Effector CD8-positive, alpha-beta T cell (primary cell): Measurements from ENCODE around the gene PEX7.
"Not testable (repeated sequence)": the region's sequence is repeated elsewhere in the genome, so short reads cannot be mapped to it uniquely, and the experiment has no call there.

ENCODE experiments used
- DNase-seq: peaks from one replicate; lab custom pipeline; 2025; lab: John Stamatoyannopoulos, UW

Gene PEX7

DNA sequence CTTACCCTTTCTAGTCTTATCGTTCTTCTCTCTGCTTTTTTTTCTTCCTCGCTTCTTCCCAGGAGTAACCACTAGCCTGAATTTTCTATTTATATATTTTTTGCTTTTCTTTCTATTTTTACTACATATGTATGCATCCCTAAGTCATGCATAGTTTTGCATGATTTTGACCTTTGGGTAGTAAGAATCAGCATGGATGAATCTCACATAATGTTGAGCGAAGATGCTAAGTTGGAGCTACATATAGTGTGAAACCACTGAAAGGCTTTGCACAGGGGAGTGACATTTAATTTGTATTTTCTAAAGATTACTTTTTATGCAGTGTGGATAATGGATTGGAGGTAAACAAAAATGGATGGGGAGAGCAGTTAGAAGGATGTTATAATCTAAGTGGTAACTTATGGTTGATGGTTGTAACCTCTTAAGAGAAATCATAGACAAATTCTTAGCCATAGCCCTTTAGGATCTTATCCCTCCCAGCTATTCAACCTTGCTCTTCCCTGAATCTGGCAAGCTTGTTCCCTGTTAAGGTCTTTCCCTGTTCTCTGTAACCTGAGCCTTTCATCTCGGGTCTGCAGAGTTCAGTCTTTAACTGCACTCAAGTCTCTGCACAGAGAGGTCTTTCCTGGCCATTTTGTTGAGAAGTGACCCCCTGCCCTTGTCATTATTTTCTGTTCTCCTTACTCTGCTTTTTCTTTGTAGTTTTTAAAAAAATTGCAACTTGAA lies 18.0 kb downstream of the PEX7 start:
- DNase-seq: no peak

DNA sequence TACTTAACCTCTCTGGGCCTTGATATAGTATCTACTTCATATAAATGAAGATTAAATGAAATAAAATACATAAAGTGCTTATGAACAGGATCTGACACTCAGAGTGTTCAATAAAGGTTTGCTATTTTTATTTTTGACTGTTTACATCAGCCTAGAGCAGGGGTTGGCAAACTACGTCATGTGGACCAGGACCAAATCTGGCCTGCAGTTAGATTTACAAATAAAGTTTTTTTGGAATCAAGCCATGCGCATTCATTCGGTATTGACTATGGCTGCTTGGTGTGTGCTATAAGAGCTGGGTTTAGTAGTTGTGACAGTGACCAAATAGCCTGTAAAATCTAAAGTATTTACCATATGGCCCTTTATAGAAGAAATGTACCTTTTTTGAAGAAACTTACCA lies 20.8 kb downstream of the PEX7 start:
- DNase-seq: no peak

DNA sequence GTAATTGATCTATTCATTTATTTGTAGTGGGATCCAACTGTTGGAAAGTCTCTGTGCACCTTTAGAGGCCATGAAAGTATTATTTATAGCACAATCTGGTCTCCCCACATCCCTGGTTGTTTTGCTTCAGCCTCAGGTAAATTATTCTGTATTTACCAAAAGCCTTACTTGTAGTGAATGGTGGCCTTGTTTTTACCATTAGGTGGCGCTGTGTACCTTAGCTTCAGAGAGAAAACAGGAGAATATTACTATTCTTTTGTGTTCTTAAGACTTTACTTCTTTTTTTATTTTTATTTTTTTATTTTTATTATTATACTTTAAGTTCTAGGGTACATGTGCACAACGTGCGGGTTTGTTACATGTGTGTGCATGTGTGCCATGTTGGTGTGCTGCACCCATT lies 23.7 kb downstream of the PEX7 start:
- no peak for DNase-seq

DNA sequence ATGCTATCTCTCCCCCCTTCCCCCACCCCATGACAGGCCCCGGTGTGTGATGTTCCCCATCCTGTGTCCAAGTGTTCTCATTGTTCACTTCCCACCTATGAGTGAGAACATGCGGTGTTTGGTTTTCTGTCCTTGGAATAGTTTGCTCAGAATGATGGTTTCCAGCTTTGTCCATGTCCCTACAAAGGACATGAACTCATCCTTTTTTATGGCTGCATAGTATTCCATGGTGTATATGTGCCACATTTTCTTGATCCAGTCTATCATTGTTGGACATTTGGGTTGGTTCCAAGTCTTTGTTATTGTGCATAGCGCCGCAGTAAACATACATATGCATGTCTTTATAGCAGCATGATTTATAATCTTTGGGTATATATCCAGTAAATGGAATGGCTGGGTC lies 24.1 kb downstream of the PEX7 start:
- DNase-seq: not testable (repeated sequence)

DNA sequence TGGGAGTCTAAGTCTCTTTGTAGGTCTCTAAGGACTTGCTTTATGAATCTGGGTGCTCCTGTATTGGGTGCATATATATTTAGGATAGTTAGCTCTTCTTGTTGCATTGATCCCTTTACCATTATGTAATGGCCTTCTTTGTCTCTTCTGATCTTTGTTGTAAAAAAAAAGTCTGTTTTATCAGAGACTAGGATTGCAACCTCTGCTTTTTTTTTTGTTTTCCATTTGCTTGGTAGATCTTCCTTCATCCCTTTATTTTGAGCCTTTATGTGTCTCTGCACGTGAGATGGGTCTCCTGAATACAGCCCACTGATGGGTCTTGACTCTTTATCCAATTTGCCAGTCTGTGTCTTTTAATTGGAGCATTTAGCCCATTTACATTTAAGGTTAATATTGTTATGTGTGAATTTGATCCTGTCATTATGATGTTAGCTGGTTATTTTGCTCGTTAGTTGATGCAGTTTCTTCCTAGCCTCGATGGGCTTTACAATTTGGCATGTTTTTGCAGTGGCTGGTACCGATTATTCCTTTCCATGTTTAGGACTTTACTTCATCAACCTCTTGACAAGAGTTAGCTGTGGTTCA lies 27.7 kb downstream of the PEX7 start:
- DNase-seq: not testable (repeated sequence)

DNA sequence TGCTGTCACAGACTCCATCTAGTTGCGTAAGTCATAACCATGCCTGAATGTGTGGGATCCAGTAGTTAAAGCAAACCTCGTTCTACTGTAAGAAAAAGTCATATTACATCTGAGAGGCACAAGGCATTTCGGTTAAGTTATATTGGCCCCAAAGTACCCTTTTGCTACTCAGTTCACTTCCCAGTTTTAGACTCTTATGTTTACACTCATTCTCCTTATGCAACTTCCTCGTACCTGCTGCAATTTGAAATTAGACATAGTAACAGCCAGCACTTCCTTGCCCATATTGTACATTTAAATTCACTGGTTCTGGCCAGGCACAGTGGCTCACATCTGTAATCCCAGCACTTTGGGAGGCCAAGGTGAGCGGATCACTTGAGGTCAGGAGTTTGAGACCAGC lies 37.0 kb downstream of the PEX7 start:
- no peak for DNase-seq

DNA sequence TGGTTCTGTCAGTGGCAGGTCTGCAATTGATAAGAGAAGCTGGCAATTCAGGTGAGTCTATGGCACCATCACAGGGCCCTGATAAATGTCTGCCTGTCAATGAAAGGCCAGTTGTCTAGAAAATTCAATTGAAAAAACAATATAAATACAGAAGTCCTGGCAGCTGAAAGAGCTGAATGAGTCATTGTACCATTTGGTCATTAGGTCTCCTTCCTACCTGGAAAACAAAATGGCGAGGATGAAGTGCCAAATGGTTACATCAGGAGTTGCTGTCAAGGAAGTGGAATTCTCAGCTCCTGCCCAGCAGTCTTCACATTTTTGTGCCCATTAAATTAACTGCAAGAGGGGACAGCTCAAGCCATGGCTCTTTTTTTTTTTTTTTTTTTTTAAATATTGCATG lies 37.7 kb downstream of the PEX7 start:
- DNase-seq: no peak

DNA sequence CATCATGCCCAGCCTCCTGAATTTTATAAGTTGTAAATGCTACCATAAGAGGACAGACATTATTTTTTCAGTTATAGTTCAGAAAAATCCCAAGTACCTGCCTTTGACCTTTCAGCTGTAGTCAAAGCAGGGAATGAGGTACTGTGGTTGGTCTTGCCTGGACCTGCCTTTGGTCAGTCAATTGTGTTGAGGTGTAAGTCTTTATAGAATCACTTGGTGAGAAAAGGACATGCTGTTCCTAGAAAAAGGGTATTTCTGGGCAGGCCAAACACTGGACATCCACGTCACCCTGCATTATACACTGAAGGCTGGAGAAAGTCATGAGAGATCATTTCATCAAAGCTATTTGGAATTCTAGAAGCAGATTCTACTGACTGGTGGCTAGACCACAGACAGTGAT lies 40.3 kb downstream of the PEX7 start:
- DNase-seq: no peak

DNA sequence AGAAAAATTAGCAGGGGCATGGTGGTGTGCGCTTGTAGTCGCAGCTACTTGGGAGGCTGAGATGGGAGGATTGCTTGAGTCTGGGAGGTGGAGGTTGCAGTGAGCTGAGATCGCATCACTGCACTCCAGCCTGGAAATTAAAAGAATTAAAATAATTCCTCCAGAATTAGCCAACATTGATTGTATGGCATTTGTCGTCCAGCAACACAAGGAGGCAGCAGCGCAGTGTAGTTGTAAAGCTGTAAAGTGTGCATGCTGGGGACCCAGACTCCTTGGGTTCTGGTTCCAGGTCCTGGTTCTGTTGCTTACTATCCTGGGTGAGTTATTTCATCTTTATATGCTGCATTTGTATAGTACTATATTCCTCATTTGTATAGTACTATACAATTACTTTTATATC lies 41.4 kb downstream of the PEX7 start:
- no peak for DNase-seq

DNA sequence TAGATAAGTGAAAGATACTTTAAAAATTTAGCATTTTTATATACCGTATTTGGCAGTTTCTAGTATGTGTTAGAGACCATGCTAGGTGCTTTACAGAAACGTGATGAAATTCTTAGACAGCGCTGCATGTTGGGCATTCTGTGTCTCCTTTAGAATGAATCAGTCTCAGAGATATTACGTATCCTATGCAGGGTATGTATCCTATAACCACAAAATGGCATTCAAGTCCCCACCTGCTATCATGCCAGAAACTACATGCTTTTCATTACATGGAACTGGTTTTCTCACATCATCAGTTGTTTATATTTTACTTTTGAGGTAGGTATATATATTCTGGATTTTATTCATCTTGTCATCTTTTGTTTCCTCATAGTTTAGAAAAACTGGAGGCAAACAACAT lies 42.3 kb downstream of the PEX7 start:
- DNase-seq: no peak

DNA sequence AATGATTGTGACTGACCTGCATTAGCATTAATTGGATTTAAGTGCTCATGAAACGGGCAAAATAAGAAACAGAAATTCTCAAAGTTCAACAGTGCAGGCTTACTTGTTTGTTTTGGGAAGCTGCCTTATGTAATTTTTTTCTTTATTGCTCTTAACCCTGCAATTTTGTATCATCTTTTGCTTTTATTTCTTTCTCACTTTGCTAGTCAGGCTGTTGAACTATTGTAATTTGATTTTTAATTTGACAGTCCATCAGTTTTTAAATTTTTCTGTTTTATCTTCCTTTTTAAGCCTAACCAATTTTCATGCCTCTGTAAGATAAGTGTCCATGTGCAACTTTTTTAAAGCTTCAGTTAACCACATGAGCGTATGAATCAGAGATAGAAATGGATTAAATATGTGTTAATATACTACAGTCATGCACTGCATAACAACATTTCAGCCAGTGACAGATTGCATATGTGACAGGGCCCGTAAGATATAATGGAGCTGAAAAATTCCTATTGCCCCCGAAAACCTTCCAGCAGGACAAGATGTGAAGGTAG lies 44.6 kb downstream of the PEX7 start:
- DNase-seq: no peak

DNA sequence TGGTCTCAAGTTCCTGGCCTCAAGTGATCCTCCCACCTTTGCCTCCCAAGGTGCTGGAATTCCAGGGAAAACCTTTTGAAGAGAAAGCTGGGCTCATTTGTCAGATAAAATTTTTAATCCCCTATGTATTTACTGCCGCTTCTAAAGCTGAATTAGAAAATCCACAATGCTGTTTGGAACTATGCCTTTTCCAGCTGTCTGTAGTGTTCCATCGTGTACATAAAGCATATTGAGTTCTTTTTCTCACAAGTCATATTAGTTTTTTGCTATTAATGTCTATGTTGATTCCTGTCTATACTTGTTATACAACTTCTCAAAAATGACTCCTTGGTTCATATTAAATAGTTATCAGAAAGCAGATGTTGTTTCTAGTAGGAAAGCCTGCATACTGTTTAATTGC lies 47.1 kb downstream of the PEX7 start:
- no peak for DNase-seq

DNA sequence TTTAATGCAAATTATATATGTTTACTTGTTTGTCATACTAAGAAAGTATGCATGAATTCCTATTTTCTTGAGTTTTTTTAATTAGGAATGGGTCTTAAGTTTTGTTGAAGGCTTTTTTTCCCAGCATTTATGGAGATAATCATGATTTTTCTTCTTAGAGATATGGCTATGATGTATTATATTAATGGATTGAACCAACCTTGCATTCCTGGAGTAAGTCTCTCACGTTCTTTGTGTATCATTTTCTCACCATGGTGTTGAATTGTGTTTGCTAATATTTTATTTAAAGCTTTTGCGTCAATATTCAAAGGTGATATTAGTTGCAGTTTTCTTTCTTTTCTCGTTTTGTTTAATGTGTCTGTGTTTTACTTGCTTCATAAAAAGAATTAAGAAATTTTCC lies 51.4 kb downstream of the PEX7 start:
- no peak for DNase-seq

DNA sequence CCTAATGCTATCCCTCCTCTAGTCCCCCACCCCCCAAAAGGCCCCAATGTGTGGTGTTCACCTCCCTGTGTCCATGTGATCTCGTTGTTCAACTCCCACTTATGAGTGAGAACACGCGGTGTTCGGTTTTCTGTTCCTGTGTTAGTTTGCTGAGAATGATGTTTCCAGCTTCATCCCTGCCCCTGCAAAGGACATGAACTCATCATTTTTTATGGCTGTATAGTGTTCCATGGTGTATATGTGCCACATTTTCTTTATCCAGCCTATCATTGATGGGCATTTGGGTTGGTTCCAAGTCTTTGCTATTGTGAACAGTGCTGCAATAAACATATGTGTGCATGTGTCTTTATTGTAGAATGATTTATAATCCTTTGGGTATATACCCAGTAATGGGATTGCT lies 54.1 kb downstream of the PEX7 start:
- DNase-seq: not testable (repeated sequence)

DNA sequence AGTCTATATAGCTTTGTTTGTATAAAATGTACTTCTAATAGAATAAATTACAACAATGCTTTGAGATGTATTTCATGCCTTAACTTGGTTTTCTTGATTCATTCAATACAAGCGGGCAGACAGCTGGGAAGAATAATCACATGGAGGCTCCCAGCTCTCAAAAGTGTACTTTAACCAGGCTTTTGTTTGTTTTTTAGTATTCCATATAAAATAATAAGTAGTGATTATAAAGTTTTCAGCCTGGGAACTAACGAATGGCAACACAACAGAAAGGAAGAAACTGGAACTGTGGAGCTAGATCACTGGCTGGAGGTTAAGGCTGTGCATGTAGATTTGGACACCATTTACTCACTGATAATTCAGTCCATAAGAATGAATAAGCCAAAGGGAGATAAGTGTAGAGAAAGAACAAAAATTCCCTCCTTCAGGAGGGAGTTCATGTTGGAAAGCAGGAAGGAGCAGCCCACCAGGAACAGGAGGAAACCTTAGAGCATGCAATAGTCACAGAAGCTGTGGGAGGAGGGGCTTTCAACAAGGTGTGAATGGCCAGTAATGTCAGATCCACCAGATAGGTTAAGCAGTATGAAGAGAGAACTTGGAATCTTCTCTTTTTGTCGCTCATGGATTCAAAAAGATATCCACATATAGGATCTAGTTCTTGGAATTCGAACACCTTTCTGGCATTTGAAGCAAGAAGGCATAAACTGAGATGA lies 58.5 kb downstream of the PEX7 start:
- no peak for DNase-seq

DNA sequence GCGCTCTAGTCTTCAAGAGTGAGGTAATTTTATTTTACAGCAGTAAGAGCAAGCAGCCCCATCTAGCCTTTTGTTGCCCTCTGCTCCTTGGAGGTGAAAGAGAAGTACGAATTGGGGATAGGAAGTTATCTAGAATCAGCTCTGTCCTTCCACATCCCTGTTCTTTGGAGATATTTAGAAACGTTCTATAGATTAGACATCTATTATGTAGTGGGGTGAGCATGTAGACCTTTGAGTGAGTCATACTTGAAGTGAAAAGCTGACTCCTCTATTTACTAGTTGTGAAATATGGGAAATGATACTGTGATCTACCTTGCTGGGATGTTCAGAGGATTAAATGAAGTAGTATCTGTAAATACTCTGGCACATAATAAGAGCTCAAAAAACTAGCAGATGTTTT lies 63.7 kb downstream of the PEX7 start:
- no peak for DNase-seq

DNA sequence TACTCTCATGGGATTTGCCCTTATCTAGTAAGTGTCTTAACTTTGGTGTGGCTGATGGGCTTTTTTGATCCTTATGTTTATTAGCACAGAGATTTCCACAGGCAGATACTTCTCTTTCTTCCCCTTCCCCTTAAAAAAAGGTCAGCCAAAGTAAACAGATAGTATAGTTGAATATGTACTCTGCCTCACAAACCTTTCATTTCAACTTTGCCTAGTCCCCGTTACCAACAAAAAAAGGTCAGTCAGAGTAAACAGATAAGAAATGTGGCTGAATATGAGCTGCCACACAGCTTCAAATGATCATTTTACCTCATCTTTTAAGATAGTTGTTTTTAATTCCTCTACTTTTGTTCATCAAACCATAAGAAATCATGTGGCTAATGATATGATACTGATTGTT lies 65.6 kb downstream of the PEX7 start:
- no peak for DNase-seq

DNA sequence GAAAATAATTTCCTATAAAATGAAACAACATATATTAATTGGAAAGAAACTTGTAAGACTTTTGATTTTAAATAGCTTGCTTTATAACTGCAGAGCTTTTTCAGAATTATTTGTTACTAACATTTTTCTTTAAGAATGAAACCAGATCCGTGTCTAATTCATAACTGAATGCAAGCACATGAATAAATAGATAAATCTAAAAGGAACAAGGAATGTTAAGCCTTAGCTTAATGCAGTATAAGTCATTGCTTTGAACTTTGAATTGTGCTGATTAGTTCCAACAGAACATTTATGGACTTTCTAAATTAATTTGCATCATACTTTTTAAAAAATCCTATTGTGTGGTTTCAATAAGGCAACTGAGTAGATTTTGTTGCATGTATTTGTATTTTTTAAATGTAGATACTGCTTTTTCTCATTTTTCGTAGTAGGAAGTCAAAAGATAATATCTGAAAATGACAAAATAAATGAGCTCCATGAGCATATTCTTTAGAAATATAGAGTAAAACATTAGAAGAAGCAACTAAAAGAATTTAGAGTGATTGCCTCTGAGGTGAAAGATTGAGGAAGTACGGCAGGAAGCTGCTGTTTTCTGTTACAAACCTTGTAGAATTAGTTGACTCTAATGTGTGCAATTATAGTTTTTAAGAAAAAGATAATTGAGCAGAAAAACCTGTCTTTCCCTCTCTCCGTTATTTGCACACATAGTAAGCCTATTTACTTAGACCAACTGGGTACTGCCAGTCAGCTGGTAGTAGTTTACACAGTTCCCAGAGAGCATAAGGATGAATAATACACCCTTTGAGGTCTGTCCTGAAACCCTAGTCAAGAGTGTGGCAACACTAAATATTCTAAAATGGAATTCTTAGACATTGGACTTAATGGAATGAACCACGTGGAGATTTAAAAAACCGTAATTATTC lies 67.1 kb downstream of the PEX7 start:
- no peak for DNase-seq

DNA sequence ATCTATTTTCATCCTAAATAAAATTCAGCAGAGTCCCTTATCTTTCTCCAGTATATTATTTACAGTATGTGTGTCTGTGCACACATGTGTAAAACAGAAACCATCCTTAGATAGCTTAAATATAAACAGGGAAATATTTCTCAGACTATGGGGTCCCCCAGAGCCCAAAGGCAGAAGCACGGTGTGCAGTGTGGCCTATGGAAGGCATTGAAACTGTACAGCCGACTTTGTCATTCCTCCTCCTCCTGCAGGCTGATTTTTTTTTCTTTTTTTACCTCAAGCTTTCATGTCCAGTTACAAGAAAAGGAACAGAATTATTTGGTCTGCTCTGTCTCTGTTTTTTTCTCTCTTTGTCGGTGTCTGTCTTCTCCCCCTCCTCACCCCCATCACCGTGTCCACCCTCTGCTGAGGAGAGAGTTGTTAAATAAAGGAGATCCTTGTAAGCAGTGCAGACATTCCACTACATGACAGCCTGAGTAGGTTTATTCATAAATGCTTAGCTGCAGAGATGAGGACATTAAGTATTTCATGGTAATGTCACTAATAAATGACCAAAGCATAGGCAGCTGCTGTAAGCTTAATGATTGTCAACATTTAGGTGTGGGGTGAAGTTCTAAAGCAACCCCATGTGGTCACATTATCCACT lies 67.9 kb downstream of the PEX7 start:
- no peak for DNase-seq

DNA sequence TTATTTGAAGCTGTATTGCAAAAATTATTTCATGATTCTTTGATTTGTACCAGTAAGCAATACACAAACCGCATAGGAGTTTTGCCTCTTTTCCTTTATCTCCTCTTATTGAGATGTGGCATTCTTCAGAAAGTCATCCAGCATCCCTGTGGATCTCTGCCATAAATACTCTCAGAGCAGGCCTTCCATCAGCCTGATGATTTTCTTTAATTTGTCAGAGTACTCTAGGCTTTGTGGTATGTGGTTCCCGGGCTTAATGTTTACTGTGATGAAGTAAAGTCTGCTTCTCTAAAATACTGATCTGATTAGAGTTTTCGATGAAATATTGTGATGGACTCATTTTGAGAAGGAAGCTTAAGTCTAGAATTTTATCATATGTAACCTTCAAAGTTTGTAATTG lies 68.6 kb downstream of the PEX7 start:
- DNase-seq: no peak

DNA sequence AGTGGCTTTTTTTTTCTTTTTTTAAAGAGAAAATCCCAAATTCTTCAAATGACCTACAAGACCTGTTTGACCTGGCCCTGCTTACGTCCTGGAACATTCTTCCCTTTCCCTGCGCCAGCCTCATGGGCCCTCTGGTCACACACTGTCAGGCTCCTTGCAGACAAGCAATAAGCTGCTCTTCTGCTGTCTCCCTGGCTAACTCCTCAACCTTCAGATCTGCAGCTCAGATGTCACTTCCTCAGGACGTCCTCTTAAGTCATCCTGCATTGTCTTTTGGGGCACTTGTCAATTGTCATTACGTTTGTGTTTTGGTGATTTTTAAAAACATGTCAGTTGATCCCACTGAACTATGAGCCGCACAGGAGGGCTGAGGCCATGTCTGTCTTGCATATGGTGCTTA lies 70.8 kb downstream of the PEX7 start:
- no peak for DNase-seq

DNA sequence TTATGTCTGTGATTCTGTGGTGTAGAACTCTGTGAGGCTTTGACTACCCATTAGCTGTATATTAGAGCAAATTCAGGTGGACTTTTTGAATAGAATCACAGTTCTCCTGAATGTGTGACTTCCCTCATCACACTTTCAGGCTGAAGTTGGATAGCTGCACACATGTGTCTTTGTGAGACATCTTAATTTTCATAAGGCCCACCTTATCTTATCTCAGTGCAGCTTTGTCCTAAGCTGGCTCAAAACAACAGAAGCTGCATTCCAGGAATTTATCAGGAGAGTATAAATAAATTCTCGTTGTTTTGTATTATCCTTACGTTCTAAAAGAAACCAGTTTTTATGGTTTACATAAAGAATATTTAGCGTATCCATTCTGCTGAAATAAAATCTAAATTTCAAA lies 73.5 kb downstream of the PEX7 start:
- DNase-seq: no peak
